ENCODE results near the gene LRRC42.
A peak's percentile ranks its signal among the peaks of the same experiment; 100 is the strongest.
"Not testable (repeated sequence)": the region's sequence is repeated elsewhere in the genome, so short reads cannot be mapped to it uniquely, and the experiment has no call there.

The LRRC42 gene

DNA sequence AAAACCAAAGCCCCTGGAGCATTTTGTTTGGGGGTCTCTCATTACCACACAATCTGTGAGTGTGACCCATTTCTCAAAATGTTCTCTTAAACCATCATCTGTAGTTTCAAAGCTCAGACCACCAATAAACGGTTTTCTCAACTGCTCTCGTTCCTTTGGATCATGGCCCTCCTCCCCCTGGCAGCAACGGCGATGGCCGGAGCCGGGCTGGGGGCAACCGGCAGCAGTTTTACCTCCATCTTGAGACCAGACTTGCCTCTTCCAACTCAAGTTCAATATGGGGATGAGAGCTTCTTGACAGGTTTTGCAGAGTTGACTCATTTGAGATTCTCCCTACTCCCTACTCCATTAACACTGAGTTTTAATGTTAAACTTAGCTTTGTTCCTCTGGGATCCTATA lies 29.7 kb downstream of the LRRC42 start:
- Histone ChIP-seq H3K36me3 (ENCODE audit: insufficient read depth, low read length) (peaks cover 9% of the 10 kb centered on the region; the same call in 1 of the 2 replicates), H3K9me3 (ENCODE audit: insufficient read depth, low read depth, low read length) (no peaks in the 10 kb centered on the region), H3K4me1 (ENCODE audit: insufficient read depth, low read length) (no peaks in the 10 kb centered on the region), H3K27me3 (ENCODE audit: insufficient read depth, low read length) (no peaks in the 10 kb centered on the region), H3K9ac (ENCODE audit: low read depth, low read length) (no peak overlapping the region), H3K4me3 (ENCODE audit: low read length) (no peak overlapping the region), H3K27ac (ENCODE audit: low read depth, low read length) (no peak overlapping the region)
- WGBS: 92% methylated on average over 7 of the region's 7 CpGs

DNA sequence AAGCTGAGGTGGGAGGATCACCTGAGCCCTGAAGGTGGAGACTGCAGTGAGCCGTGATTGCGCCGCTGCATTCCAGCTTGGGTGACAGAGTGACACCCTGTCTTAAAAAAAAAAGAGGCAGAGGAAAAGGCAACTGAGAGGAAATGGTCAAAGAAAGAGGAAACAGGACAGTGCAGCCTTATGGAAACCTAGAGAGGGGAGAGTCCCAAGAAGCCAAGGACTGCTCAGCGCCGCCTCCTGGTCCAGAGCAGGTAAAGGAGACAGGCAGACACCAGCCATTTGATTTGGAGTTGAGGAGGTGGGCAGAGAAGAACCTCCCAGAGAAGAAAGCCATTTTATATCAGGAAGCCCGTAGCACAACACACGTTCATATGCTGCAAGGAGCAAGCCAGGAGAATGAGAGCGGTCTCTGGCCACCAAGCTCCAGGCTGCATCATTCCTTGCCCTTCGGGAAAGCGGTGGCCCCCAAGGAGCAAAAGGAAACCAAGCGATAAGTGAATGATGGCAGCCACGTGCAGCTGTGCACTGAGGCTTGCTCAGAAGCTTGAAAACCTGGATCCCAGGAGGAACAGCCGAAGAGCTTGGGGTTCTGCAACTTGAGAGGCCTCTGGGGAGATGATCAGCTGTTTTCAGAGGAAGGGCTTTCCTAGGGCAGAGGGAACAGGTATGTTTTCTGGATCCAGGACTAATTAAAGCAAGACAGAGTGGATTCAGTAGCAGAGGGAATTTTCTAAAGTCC lies 33.7 kb downstream of the LRRC42 start:
- Histone ChIP-seq H3K27ac (ENCODE audit: low read depth, low read length) (no peak overlapping the region), H3K9me3 (ENCODE audit: insufficient read depth, low read depth, low read length) (no peaks in the 10 kb centered on the region), H3K4me1 (ENCODE audit: insufficient read depth, low read length) (peaks cover 10% of the 10 kb centered on the region; the same call in 1 of the 2 replicates), H3K27me3 (ENCODE audit: insufficient read depth, low read length) (no peaks in the 10 kb centered on the region), H3K36me3 (ENCODE audit: insufficient read depth, low read length) (no peaks in the 10 kb centered on the region), H3K4me3 (ENCODE audit: low read length) (no peak overlapping the region), H3K9ac (ENCODE audit: low read depth, low read length) (no peak overlapping the region)
- WGBS: 90% methylated on average over 13 of the region's 13 CpGs

DNA sequence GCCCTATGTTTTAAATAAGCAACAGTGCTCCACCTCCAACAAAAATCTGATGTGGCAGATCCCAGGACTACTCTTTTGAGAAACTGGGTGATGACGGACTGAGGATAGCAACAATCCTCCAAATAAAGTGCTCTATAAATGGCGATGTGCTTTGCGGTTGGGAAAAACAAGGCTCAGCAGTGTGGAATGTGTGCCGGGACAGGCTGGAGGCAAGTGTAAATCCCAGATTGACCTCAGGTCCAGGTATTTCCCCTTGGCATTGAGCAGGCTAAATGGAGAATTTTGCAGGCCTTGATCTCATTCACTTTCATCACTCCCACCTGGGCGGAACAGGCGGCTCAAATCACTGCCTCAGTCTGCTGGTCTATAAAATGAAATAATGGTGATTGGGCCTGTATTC lies 35.1 kb downstream of the LRRC42 start:
- peaks cover 10% of the 10 kb centered on the region; the same call in 1 of the 2 replicates for H3K4me1 ChIP-seq (ENCODE audit: insufficient read depth, low read length)
- no peaks in the 10 kb centered on the region for H3K36me3 ChIP-seq (ENCODE audit: insufficient read depth, low read length)
- WGBS: 95% methylated on average over 6 of the region's 6 CpGs
- H3K4me3 ChIP-seq (ENCODE audit: low read length): no peak overlapping the region
- no peaks in the 10 kb centered on the region for H3K9me3 ChIP-seq (ENCODE audit: insufficient read depth, low read depth, low read length)
- H3K9ac ChIP-seq (ENCODE audit: low read depth, low read length): no peak overlapping the region
- H3K27me3 ChIP-seq (ENCODE audit: insufficient read depth, low read length): no peaks in the 10 kb centered on the region
- H3K27ac ChIP-seq (ENCODE audit: low read depth, low read length): no peak overlapping the region

DNA sequence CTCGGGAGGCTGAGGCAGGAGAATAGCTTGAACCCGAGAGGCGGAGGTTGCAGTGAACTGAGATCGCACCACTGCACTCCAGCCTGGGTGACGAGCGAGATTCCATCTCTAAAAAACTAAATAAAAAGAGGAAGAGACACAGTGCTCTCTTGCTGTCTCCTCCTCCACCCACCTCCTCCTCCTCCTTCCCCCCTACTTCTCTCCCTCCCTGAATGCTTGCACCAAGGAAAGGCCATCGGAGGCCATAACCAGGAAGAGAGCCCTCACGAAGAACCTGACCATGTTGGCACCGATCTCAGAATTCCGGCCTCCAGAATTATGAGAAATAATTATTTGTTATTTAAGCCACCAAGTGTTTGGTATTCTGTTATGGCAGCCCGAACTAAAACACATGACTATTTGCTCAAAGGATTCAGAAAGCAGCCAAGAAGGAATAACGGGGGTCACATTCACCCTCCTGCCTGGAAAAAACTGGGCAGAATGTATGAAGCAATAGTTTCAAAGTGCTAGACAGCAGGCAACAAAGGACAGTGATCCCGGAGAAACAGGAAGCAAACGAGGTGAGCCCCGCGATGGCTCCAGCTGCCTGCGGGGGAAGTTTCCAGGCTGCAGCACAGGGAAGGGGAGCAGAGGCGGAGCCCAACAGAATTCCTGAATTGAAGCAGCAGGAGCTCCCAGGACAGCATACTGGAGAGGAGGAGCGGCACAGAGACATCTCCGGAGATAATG lies 36.0 kb downstream of the LRRC42 start:
- no peak overlapping the region for H3K27ac ChIP-seq (ENCODE audit: low read depth, low read length)
- 42% methylated on average over 20 of the region's 20 CpGs for WGBS
- H3K4me3 ChIP-seq (ENCODE audit: low read length): peak overlapping the region; percentile 43
- peak overlapping the region; percentile 46; the same call in 1 of the 2 replicates for H3K9ac ChIP-seq (ENCODE audit: low read depth, low read length)
- no peaks in the 10 kb centered on the region for H3K9me3 ChIP-seq (ENCODE audit: insufficient read depth, low read depth, low read length)
- no peaks in the 10 kb centered on the region for H3K36me3 ChIP-seq (ENCODE audit: insufficient read depth, low read length)
- H3K4me1 ChIP-seq (ENCODE audit: insufficient read depth, low read length): peaks cover 10% of the 10 kb centered on the region; the same call in 1 of the 2 replicates
- H3K27me3 ChIP-seq (ENCODE audit: insufficient read depth, low read length): no peaks in the 10 kb centered on the region

DNA sequence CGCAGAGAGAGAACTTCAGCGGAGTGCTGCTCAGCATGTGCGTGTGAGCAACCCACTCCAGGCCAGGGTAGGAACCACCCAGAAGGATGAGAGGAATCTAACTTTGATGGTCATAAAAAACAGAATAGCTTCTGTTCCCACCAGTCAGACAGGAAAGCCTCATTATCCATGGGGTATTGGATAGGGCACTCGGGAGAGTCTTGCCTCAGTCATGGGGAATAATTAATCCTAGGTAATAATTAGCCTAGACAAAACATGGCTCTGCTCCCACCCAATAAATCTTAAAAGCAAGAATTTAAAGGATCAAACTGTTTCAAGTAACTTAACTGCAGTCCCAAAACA lies 36.6 kb downstream of the LRRC42 start:
- WGBS: 4% methylated on average over 3 of the region's 4 CpGs
- H3K27me3 ChIP-seq (ENCODE audit: insufficient read depth, low read length): no peaks in the 10 kb centered on the region
- no peak overlapping the region for H3K27ac ChIP-seq (ENCODE audit: low read depth, low read length)
- no peak overlapping the region for H3K9ac ChIP-seq (ENCODE audit: low read depth, low read length)
- no peaks in the 10 kb centered on the region for H3K36me3 ChIP-seq (ENCODE audit: insufficient read depth, low read length)
- no peaks in the 10 kb centered on the region for H3K9me3 ChIP-seq (ENCODE audit: insufficient read depth, low read depth, low read length)
- peaks cover 10% of the 10 kb centered on the region; the same call in 1 of the 2 replicates for H3K4me1 ChIP-seq (ENCODE audit: insufficient read depth, low read length)
- peak overlapping the region; percentile 43 for H3K4me3 ChIP-seq (ENCODE audit: low read length)

DNA sequence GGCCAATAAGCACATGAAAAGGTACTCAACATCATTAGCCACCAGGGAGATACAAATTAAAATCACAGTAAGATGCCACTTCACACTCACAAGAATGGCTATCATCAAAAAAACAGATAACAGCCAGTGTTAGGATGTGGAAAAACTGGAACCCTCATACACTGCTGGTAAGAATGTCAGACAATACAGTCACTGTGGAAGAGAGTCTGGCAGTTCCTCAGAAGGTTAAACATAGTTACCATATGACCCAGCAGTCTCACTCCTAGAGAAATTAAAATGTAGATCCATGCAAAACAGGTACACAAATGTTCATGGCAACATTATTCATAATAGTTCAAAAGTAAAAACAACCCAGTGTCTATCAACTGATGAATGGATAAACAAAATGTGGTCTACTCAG lies 38.6 kb downstream of the LRRC42 start:
- no peak overlapping the region for H3K9ac ChIP-seq (ENCODE audit: low read depth, low read length)

DNA sequence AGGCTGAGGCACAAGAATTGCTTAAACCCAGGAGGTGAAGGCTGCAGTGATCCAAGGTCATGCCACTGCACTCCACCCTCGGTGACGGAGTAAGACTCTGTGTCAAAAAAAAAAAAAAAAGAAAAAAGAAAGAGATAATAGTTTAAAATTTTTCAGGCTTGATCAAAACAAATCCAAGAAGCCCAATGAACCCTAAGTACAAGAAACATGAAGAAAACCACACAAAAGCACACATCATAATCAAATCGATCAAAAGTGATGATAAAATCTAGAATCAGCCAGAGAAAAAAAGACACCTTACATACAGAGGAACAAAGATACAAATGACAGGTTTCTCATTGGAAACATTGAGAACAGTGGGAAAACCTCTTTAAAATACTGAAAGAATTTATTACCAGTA lies 40.3 kb downstream of the LRRC42 start:
- H3K4me3 ChIP-seq (ENCODE audit: low read length): no peak overlapping the region
- peaks cover 10% of the 10 kb centered on the region; the same call in 1 of the 2 replicates for H3K4me1 ChIP-seq (ENCODE audit: insufficient read depth, low read length)
- H3K36me3 ChIP-seq (ENCODE audit: insufficient read depth, low read length): no peaks in the 10 kb centered on the region
- WGBS: 93% methylated on average over 2 of the region's 3 CpGs
- H3K9me3 ChIP-seq (ENCODE audit: insufficient read depth, low read depth, low read length): no peaks in the 10 kb centered on the region
- no peaks in the 10 kb centered on the region for H3K27me3 ChIP-seq (ENCODE audit: insufficient read depth, low read length)
- no peak overlapping the region for H3K9ac ChIP-seq (ENCODE audit: low read depth, low read length)
- H3K27ac ChIP-seq (ENCODE audit: low read depth, low read length): no peak overlapping the region

More for the DNA sequence above, 38.6 kb downstream of the LRRC42 start:
- peaks cover 10% of the 10 kb centered on the region; the same call in 1 of the 2 replicates for H3K4me1 ChIP-seq (ENCODE audit: insufficient read depth, low read length)
- no peak overlapping the region for H3K27ac ChIP-seq (ENCODE audit: low read depth, low read length)
- H3K27me3 ChIP-seq (ENCODE audit: insufficient read depth, low read length): no peaks in the 10 kb centered on the region
- H3K36me3 ChIP-seq (ENCODE audit: insufficient read depth, low read length): no peaks in the 10 kb centered on the region
- no peak overlapping the region for H3K4me3 ChIP-seq (ENCODE audit: low read length)
- no peaks in the 10 kb centered on the region for H3K9me3 ChIP-seq (ENCODE audit: insufficient read depth, low read depth, low read length)

DNA sequence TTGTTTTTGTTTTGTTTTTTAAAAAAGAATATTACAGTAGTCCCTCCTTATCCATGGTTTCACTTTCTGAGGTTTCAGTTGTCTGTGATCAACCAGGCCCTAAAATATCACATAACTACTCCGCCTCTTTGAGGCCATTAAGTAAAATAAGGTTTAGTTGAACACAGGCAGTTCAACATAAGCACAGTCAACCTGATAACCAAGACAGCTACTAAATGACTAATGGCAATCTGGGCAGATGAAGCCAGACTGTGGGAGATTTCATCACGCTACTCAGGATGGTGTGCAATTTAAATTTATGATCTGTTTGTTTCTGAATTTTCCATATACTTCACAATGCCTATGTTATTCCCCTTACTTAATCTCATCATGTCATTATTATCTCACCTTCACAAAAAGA lies 41.7 kb downstream of the LRRC42 start:
- 100% methylated on average over 2 of the region's 2 CpGs for WGBS
- Histone ChIP-seq H3K4me3 (ENCODE audit: low read length) (no peak overlapping the region), H3K27ac (ENCODE audit: low read depth, low read length) (no peak overlapping the region), H3K9ac (ENCODE audit: low read depth, low read length) (no peak overlapping the region), H3K27me3 (ENCODE audit: insufficient read depth, low read length) (no peaks in the 10 kb centered on the region), H3K4me1 (ENCODE audit: insufficient read depth, low read length) (peaks cover 2% of the 10 kb centered on the region; the same call in 1 of the 2 replicates), H3K36me3 (ENCODE audit: insufficient read depth, low read length) (no peaks in the 10 kb centered on the region), H3K9me3 (ENCODE audit: insufficient read depth, low read depth, low read length) (no peaks in the 10 kb centered on the region)

DNA sequence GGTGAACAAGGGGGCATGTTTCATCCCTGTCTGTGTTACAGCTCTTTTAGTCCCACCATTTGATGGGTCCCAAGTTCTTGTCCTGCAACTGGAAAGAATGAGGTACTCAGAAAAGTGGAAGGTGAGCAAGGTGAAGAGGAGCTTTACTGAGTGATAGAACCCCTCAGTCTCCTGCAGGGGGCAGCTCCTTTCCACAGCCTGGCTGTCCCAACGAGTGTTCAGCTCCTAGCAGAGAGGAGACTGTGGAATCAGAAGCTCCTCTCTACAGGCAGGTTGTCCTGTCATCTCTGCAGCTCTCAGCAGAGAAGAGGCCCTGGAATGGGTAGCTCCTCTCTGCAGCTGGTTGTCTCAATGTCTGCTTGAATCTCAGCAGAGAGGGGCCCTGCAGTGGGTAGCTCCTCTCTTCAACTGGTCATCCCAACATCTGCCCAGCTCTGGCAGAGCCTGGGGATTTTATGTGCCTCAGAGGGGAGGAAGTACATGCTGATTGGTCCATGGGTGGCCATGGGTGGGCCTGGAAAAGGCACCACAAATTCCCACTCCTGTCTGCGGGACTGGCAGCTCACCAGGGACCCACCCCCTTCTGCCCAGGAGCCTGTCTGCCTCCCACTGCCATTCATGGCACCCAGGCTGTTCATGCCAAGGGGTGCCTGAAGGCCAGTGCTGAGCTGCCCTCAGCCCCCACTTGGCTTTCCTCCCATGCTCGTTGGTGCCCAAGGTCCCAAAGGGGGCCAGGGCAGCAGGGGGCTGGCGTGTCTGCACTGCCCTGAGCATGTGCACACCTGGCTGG lies 46.1 kb downstream of the LRRC42 start:
- H3K27me3 ChIP-seq (ENCODE audit: insufficient read depth, low read length): no peaks in the 10 kb centered on the region
- H3K9me3 ChIP-seq (ENCODE audit: insufficient read depth, low read depth, low read length): no peaks in the 10 kb centered on the region
- no peak overlapping the region for H3K27ac ChIP-seq (ENCODE audit: low read depth, low read length)
- WGBS: 80% methylated on average over 4 of the region's 4 CpGs
- no peaks in the 10 kb centered on the region for H3K36me3 ChIP-seq (ENCODE audit: insufficient read depth, low read length)
- no peak overlapping the region for H3K4me3 ChIP-seq (ENCODE audit: low read length)
- no peaks in the 10 kb centered on the region for H3K4me1 ChIP-seq (ENCODE audit: insufficient read depth, low read length)
- H3K9ac ChIP-seq (ENCODE audit: low read depth, low read length): no peak overlapping the region

DNA sequence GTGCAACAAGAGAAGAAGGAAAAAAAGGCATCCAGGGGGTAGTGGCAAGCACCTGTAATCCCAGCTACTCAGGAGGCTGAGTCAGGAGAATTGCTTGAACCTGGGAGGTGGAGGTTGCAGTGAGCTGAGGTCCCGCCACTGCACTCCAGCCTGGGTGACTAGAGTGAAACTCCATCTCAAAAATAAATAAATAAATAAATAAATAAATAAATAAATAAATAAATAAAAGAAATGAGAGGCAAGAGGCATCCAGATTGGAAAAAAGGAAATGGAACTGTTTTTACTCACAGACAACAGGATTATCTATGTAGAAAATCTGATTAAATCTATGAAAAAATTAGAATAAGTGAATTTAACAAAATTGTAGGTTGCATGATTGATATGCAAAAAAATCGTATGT lies 48.4 kb downstream of the LRRC42 start:
- H3K9ac ChIP-seq (ENCODE audit: low read depth, low read length); H3K36me3 ChIP-seq (ENCODE audit: insufficient read depth, low read length); H3K27ac ChIP-seq (ENCODE audit: low read depth, low read length); H3K9me3 ChIP-seq (ENCODE audit: insufficient read depth, low read depth, low read length); H3K27me3 ChIP-seq (ENCODE audit: insufficient read depth, low read length); H3K4me1 ChIP-seq (ENCODE audit: insufficient read depth, low read length); H3K4me3 ChIP-seq (ENCODE audit: low read length): not testable (repeated sequence)
- 100% methylated on average over 1 of the region's 2 CpGs for WGBS

DNA sequence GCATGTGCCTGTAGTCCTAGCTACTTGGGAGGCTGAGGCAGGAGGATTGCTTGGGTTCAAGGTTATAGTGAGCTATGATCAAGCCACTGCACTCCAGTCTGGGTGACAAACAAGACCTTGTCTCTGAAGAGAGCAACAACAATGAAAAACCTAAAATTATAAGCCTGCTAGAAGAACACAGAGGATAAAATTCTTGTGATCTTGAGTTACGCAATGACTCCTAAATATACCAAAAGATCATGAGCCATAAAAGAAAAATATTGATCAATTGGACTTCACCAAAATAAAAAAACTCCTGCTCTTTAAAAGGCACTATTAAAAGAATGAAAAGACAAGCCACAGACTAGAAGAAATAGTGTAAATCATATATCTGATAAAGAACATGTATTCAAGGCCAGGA lies 49.5 kb downstream of the LRRC42 start:
- H3K4me3 ChIP-seq (ENCODE audit: low read length): no peak overlapping the region

More for the DNA sequence above, 49.5 kb downstream of the LRRC42 start:
- no peak overlapping the region for H3K9ac ChIP-seq (ENCODE audit: low read depth, low read length)
- no peaks in the 10 kb centered on the region for H3K9me3 ChIP-seq (ENCODE audit: insufficient read depth, low read depth, low read length)
- no peaks in the 10 kb centered on the region for H3K4me1 ChIP-seq (ENCODE audit: insufficient read depth, low read length)
- no peak overlapping the region for H3K27ac ChIP-seq (ENCODE audit: low read depth, low read length)
- H3K36me3 ChIP-seq (ENCODE audit: insufficient read depth, low read length): no peaks in the 10 kb centered on the region
- WGBS: no CpG with 5 or more reads among the region's 1 CpG
- H3K27me3 ChIP-seq (ENCODE audit: insufficient read depth, low read length): no peaks in the 10 kb centered on the region
